Loucy (cell line): ENCODE measurements around the gene ACVRL1.

Experiments used
- H2AFZ ChIP-seq: fragments of 200-600 bp; sonication (generic); 2 replicates; pipeline ENCODE4 v1.6.0; 2016; ENCODE audit warnings: antibody characterized with exemption, mild to moderate bottlenecking, low read length, moderate library complexity
- H3F3A ChIP-seq: fragments of 200-600 bp; 2 replicates; pipeline ENCODE4 v1.6.0; 2016; ENCODE audit warnings: antibody characterized with exemption, low read depth, mild to moderate bottlenecking
- H3K27me3 ChIP-seq: fragments of 200-600 bp; sonication (generic); 2 replicates; pipeline ENCODE4 v1.6.1; 2014; ENCODE audit warnings: low read length, mild to moderate bottlenecking; ENCODE audit not compliant: insufficient read depth, poor library complexity, severe bottlenecking
- H3K36me3 ChIP-seq: fragments of 200-600 bp; sonication (generic); 2 replicates; pipeline ENCODE4 v1.6.1; 2016; ENCODE audit warnings: low read length; ENCODE audit not compliant: insufficient read depth
- H3K4me1 ChIP-seq: fragments of 200-600 bp; sonication (generic); 2 replicates; pipeline ENCODE4 v1.5.1; 2014; ENCODE audit warnings: low read length, mild to moderate bottlenecking; ENCODE audit not compliant: insufficient read depth, poor library complexity, severe bottlenecking
- H3K4me2 ChIP-seq: fragments of 200-600 bp; sonication (generic); 2 replicates; pipeline ENCODE4 v1.6.0; 2014; ENCODE audit warnings: antibody characterized with exemption, low read length, low read depth, mild to moderate bottlenecking; ENCODE audit not compliant: poor library complexity, severe bottlenecking
- H3K4me3 ChIP-seq: fragments of 200-600 bp; sonication (generic); 2 replicates; pipeline ENCODE4 v1.5.1; 2014; ENCODE audit warnings: low read length, mild to moderate bottlenecking, mixed read lengths; ENCODE audit not compliant: poor library complexity, severe bottlenecking
- H3K79me2 ChIP-seq: fragments of 200-600 bp; sonication (generic); 2 replicates; pipeline ENCODE4 v1.6.1; 2014; ENCODE audit warnings: low read length; ENCODE audit not compliant: insufficient read depth
- H3K9ac ChIP-seq: fragments of 200-600 bp; sonication (generic); 2 replicates; pipeline ENCODE4 v1.6.0; 2014; ENCODE audit warnings: mild to moderate bottlenecking, low read depth, low read length, moderate library complexity; ENCODE audit not compliant: poor library complexity, severe bottlenecking
- H3K9me2 ChIP-seq: fragments of 200-600 bp; sonication (generic); replicated peaks from 2 replicates; pipeline ENCODE4 v1.6.1; 2016; ENCODE audit warnings: low read depth, low read length, mixed read lengths
- H3K9me3 ChIP-seq: fragments of 200-600 bp; sonication (generic); 2 replicates; pipeline ENCODE4 v1.6.1; 2014; ENCODE audit warnings: mild to moderate bottlenecking, antibody characterized with exemption, low read length, low read depth; ENCODE audit not compliant: insufficient read depth
- H4K20me1 ChIP-seq: fragments of 200-600 bp; sonication (generic); 2 replicates; pipeline ENCODE4 v1.6.0; 2014; ENCODE audit warnings: antibody characterized with exemption, low read length, mild to moderate bottlenecking; ENCODE audit not compliant: insufficient read depth, poor library complexity, severe bottlenecking
- EZH2phosphoT487 ChIP-seq: fragments of 200-600 bp; IDR thresholded peaks from 2 replicates; pipeline ENCODE4 v1.6.1; 2018; ENCODE audit warnings: antibody characterized with exemption, mild to moderate bottlenecking, moderate library complexity, borderline replicate concordance
- TF ChIP-seq, protein P1 (sequence below): fragments of 200-600 bp; sonication (generic); conservative IDR thresholded peaks from 2 replicates; pipeline ENCODE4 v1.5.1; 2014; ENCODE audit warnings: mild to moderate bottlenecking, antibody characterized with exemption, low read length

The ACVRL1 gene

GRCh38 chr12:51959211-51959610 lies 51.9 kb downstream of the ACVRL1 start:
- peaks cover 52% of the 10 kb centered on the region for H3K4me1 ChIP-seq
- H3K9me3 ChIP-seq: no peaks in the 10 kb centered on the region
- H3K36me3 ChIP-seq: peaks cover 10% of the 10 kb centered on the region
- H3K4me3 ChIP-seq: no peak overlapping the region
- no peaks in the 10 kb centered on the region for H3F3A ChIP-seq
- H3K79me2 ChIP-seq: peaks cover 99% of the 10 kb centered on the region
- H2AFZ ChIP-seq: no peak overlapping the region
- no peak overlapping the region for H3K9ac ChIP-seq
- no peak overlapping the region for H3K4me2 ChIP-seq
- H3K27me3 ChIP-seq: no peaks in the 10 kb centered on the region
- H4K20me1 ChIP-seq: peaks cover 37% of the 10 kb centered on the region
- TF ChIP-seq EZH2phosphoT487: no peak
- TF ChIP-seq, protein P1, sequence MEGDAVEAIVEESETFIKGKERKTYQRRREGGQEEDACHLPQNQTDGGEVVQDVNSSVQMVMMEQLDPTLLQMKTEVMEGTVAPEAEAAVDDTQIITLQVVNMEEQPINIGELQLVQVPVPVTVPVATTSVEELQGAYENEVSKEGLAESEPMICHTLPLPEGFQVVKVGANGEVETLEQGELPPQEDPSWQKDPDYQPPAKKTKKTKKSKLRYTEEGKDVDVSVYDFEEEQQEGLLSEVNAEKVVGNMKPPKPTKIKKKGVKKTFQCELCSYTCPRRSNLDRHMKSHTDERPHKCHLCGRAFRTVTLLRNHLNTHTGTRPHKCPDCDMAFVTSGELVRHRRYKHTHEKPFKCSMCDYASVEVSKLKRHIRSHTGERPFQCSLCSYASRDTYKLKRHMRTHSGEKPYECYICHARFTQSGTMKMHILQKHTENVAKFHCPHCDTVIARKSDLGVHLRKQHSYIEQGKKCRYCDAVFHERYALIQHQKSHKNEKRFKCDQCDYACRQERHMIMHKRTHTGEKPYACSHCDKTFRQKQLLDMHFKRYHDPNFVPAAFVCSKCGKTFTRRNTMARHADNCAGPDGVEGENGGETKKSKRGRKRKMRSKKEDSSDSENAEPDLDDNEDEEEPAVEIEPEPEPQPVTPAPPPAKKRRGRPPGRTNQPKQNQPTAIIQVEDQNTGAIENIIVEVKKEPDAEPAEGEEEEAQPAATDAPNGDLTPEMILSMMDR: no peak
- H3K9me2 ChIP-seq: no peaks in the 10 kb centered on the region

- Histone ChIP-seq H3K4me2 (no peak overlapping the region), H4K20me1 (peaks cover 37% of the 10 kb centered on the region), H3K27me3 (no peaks in the 10 kb centered on the region), H3K9me2 (no peaks in the 10 kb centered on the region), H2AFZ (no peak overlapping the region), H3K36me3 (peaks cover 10% of the 10 kb centered on the region), H3F3A (no peaks in the 10 kb centered on the region), H3K4me3 (no peak overlapping the region), H3K79me2 (peaks cover 99% of the 10 kb centered on the region), H3K9ac (no peak overlapping the region), H3K4me1 (peaks cover 45% of the 10 kb centered on the region), H3K9me3 (no peaks in the 10 kb centered on the region)
- TF ChIP-seq, protein P1: no peak
- no peak for TF ChIP-seq EZH2phosphoT487
Measured at GRCh38 chr12:51959921-51960320, 52.6 kb downstream of the ACVRL1 start.

DNA sequence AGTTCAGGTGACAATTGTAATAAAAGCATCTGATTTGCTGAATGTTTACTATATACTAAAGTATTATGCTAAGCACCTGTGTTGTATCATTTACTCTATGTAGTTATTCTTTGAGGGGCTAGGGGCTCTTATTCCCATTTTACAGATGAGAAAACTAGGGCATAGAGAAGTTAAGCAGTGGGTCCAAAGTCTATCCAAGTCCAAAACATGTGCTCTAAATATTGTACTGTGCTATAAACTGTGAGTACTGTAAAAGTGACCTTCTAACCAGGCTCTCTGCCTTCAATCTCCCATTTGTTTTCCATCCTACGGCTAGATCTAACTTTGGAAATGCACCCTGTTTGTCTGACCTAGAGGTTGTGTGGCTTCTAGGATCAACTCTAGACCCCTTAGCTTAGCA lies 53.2 kb downstream of the ACVRL1 start:
- peaks cover 99% of the 10 kb centered on the region for H3K79me2 ChIP-seq
- H2AFZ ChIP-seq: no peak overlapping the region
- no peak overlapping the region for H3K4me2 ChIP-seq
- peaks cover 37% of the 10 kb centered on the region for H4K20me1 ChIP-seq
- H3F3A ChIP-seq: no peaks in the 10 kb centered on the region
- H3K36me3 ChIP-seq: peaks cover 10% of the 10 kb centered on the region
- H3K27me3 ChIP-seq: no peaks in the 10 kb centered on the region
- H3K4me3 ChIP-seq: no peak overlapping the region
- peaks cover 45% of the 10 kb centered on the region for H3K4me1 ChIP-seq
- no peaks in the 10 kb centered on the region for H3K9me3 ChIP-seq
- H3K9ac ChIP-seq: no peak overlapping the region
- TF ChIP-seq, protein P1: no peak
- TF ChIP-seq EZH2phosphoT487: no peak
- H3K9me2 ChIP-seq: no peaks in the 10 kb centered on the region
